Activated naive CD4-positive, alpha-beta T cell treated with anti-CD3 and anti-CD28 coated beads, Interleukin-2, amount 50 U/mL, for 72 hours (primary cell): ENCODE measurements around the gene RHOF. TPM values are rescaled to one million over a fixed set of nuclear protein-coding genes. Genes with fewer than 3 reads are reported as not detected.

Experiments used
- ATAC-seq, 2 donors: fragments of 150-1000 bp; cut with Tn5 transposase; 2 replicates each; pipeline ENCODE4 v1.10.0; 2021; ENCODE audit warnings: mild to moderate bottlenecking in 2 of 2, moderate library complexity in 2 of 2
- DNase-seq, 2 donors: peaks; one replicate each; pipeline ENCODE4 v3.0.0; 2021 to 2022; ENCODE audit warnings: low spot score in 2 of 2
- H3K27ac Mint-ChIP-seq, 2 donors: one replicate each; pipeline ENCODE4 v1.8.0; 2022; ENCODE audit warnings: mild to moderate bottlenecking in 2 of 2, mixed read lengths in 2 of 2
- H3K36me3 Mint-ChIP-seq, 2 donors: one replicate each; pipeline ENCODE4 v1.8.0; 2022; ENCODE audit warnings: mixed read lengths in 2 of 2
- H3K9me3 Mint-ChIP-seq, 2 donors: one replicate each; pipeline ENCODE4 v1.8.0; 2022; ENCODE audit warnings: mixed read lengths in 2 of 2
- total RNA-seq, 2 donors: library from RNA; stranded (reverse); gene quantifications; one replicate each; pipeline ENCODE4 v1.2.3, GENCODE V29; 2022

The RHOF gene
- total RNA-seq, 2 donors from 2014 or later: 95.3 to 96.2 TPM

DNA sequence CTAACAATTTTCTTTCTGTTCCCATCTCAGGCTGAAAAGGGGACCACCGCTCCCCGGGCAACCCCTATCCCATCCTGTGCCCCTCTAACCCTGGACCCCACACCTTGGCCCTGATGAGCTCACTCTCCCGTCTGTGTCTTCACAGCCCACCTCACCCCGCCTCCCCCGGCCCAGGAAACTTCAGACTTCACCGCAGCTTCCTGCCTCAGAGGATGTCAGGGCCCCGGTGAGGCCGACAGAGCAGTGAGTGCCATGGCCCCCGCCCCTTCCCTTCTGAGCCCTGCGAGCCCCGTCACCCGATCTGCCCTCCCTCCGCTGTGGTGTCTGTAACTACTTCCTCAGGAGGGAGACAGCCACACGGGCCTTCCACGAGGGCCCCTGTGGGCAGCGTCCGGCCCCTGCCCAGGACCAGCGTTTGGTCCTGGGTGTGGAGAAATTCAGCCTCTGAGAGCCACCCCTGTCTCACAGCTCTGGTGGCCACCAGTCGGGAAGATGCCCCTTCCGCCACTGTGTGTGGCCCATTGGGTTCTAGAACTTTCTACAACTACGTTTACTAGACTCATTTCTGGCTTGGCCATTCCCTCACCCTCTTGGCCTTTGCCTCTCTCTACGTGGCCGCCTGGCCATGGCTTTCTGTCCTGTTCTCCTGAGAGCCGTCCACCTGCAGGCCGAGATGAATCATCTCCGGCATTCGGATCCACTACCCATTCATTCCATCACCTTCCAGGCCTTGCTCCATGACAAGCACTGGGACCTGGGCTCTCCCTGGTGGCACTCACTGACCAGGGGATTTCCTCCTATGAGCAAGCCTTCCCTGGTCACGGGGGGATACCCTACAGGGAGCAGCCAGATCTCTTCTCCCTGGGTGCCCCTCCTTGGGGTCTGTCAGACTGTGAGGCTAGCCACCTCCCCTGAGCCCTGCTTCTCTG is 3.4 kb downstream of the RHOF start:
- Mint-ChIP-seq H3K27ac (peak overlapping the region; percentile 94 to 97), H3K36me3 (peaks cover 24 to 43% of the 10 kb centered on the region in 2 donors), H3K9me3 (no peaks in the 10 kb centered on the region)
- peak; percentile 57 to 59 for ATAC-seq
- peak; percentile 86 to 90 for DNase-seq

DNA sequence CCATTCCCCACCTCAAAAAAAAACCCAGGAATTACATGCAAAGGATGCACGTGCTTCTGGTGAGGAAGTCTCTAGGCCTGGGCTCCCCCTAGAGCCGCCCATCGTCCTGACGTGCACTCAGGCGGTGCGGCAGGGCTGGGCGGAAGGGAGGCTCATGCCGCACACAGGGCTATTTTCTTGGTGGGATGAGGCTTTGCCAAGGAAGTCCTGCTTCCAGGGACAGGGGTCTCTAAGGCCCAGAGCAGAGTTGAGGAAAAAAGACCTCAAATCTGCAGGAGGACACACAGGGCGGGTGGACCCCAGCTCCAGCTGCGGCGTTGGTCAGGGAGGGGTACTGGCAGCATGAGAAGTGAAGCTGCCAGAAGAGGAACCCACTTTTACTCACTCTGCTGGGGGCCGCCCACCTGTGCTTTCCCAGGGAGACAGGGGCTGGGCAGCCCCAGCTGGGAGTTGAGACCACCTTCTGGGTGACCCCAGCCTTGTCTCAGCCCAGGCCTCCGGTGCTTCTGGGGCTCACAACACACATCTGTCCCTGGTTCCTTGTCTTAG is 4.2 kb downstream of the RHOF start:
- Mint-ChIP-seq H3K9me3 (no peaks in the 10 kb centered on the region), H3K27ac (peak overlapping the region; percentile 94 to 97), H3K36me3 (peaks cover 24 to 43% of the 10 kb centered on the region in 2 donors)
- DNase-seq (no peak), ATAC-seq (no peak)

DNA sequence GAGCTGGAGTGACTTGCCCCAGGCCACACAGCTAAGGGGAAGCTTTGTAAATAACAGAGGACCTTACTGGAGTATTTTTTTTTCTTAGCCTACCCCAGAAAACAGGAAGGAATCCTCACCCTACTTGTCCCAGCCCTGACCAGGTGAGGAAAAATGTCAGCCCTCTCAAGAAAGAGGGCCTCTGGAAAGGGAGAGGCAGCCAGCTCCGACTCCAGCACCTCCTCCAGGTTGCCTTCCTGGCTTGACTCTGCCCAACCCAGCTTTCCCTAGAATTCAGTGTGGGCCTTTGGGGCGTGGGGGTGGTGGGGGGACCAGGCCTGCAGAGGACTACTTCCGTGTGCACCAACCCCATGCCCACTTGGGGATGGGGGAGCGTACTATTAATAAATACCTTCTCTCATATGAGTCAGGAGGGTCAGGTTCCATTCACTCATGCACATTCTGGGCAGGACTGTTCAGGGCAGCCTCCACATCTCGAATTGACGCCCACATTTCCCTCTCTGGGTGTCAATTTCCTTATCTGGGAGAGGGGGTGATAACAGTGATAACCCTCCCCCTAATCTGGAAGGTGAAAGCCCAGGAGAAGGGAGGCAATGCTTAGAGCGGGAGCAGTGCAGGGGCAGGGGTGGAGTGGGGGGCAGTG is 5.2 kb downstream of the RHOF start:
- DNase-seq: no peak
- no peak for ATAC-seq
- Mint-ChIP-seq H3K9me3 (no peaks in the 10 kb centered on the region), H3K27ac (peak overlapping the region; percentile 60 to 97), H3K36me3 (peaks cover 29 to 49% of the 10 kb centered on the region in 2 donors)

DNA sequence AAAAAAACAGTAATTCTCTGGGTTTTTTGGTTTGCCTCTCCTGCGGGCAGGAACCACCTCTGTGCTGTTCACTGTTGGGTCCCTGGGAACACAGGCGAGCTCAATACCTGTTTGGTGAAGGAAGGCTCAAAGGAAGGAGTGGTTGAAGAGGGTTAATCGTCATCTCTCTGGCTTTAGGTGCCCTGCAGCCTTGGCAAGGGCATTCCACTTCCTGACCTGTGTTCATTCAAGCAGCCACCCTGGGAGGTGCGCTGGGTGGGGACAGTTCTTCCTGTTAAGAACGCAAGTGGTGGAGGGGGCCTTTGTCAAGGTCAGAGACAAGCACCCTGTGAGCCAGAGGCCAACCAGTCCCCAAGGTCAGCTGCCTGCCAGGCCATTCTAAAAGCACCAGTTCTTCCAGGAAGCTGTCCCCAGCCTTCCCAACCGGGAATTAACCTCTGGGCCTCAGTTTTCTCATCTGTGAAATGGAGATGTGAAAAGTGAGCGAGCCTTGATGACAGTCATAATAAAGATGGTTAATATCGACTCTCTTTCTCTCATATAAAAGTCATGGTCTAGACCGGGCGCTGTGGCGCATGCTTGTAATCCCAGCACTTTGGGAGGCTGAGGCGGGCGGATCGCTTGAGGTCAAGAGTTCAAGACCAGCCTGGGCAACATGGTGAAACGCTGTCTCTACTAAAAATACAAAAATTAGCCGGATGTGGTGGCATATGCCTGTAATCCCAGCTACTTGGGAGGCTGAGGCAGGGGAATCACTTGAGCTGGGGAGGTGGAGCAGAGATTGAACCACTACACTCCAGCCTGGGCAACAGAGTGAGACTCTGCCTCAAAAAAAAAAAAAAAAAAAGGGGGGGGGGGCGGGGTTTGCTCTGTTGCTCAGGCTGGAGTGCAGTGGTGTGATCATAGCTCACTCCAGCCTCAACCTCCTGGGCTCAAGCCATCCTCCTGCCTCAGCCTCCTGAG is 6.1 kb downstream of the RHOF start:
- no peak for ATAC-seq

DNA sequence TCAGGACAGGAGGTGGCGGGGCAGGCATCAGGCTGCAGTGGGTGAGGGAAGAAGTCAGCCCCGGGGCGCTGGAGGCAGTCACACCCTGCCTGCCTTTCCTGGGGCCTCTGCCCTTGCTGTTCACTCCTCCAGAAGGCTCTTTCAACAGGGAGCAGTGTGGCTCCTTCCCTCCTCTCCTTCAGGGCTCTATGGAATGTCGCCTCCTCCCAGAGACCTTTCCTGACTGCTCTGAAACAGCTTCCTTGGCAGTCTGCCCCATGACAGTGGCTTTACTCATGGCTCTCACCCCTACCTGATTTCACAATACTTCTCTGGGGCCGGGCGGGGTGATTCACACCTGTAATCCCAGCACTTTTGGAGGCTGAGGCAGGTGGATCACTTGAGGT is 7.1 kb downstream of the RHOF start:
- Mint-ChIP-seq H3K27ac (peak overlapping the region; percentile 86 to 97), H3K36me3 (peaks cover 16 to 40% of the 10 kb centered on the region in 2 donors), H3K9me3 (no peaks in the 10 kb centered on the region)
- no peak for ATAC-seq
- DNase-seq: peak in 1 of 2 donors; percentile 76

More for the DNA sequence above, 6.1 kb downstream of the RHOF start:
- Mint-ChIP-seq H3K27ac (peak overlapping the region; percentile 87 to 97), H3K36me3 (peaks cover 24 to 46% of the 10 kb centered on the region in 2 donors), H3K9me3 (no peaks in the 10 kb centered on the region)
- DNase-seq: no peak

DNA sequence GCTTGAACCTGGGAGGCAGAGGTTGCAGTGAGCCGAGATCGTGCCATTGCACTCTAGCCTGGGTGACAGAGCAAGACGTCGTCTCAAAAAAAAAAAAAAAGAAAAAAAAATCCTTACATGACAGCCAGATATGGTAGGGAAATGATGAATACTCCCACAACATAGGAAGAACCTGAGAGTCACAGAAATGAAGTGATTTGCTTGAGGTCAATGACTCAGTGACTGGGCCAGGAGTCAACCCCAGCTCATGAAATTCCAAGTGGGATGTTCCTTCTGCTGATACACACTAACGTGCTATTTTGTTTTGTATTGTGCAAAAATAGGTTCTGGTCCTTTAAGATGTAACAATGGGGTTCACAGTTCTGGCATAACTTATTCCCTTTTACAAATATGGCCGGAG is 9.0 kb downstream of the RHOF start:
- peak overlapping the region; percentile 90 to 91 for H3K27ac Mint-ChIP-seq
- ATAC-seq (peak; percentile 40 to 50), DNase-seq (no peak)
- H3K9me3 Mint-ChIP-seq: no peaks in the 10 kb centered on the region
- peaks cover 5 to 27% of the 10 kb centered on the region in 2 donors for H3K36me3 Mint-ChIP-seq

DNA sequence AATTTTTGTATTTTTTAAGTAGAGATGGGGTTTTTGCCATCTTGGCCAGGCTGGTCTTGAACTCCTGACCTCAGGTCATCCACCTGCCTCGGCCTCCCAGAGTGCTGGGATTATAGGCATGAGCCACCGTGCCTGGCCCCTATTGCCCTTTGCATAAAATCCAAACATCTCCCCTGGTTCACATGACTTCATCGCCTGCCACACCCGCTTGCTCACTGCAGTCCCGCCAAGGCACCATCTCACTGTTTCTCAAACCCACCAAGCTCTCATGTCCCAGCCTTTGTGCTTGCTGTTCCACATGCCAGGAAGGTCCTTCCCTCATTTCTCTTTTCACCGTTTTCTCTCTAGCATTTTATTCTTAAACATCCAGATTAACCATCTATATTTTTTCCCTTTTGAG is 9.7 kb downstream of the RHOF start:
- Mint-ChIP-seq H3K9me3 (no peaks in the 10 kb centered on the region), H3K36me3 (peaks cover 5 to 27% of the 10 kb centered on the region in 2 donors), H3K27ac (peak overlapping the region; percentile 90 to 91)
- DNase-seq: no peak
- ATAC-seq: no peak

DNA sequence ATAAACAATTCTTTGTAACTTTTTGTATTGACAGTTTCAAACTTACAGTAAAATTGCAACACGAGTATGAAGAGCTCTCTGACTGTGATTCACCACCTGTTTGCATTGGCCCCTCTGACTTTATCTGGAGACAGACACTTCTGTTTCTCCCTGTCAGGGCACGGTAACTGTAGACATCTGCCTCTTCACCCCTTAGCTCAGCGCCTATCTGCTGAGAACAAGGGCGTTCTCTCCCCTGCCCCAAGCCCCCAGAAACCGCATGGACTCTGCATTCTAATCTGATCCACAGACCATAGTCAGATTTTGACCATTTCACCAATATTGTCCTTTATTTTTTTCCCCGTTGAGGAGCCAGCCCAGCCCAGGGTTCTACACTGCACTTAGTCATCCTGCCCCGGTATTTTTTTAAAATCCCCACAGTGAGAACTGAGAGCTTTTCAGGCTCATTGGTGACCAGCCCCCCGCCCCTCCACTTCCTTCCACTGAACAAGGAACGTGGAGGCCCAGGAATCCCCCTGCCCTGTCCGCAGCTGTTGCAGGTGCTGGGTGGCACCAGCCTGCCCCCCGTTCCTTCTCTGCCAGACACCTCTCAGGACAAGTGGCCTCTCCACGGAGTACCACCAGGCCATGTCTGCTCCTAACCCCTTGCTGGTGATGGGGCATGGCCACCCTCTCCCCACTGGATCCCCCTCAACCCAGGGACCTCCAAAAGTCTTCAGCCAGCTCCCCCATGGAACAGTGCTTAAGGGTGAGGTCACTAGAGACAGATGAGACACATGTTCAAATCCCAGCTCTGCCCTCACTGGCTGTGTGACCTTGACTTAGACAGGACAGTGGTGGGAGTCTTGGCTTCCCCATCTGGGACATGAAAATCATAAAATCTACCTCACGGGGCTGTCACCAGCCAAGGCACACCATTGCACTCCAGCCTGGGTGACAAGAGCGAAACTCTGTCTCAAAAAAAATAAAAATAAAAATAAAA is 11.2 kb downstream of the RHOF start:
- no peak for DNase-seq
- peaks cover 5 to 22% of the 10 kb centered on the region in 2 donors for H3K36me3 Mint-ChIP-seq
- no peaks in the 10 kb centered on the region for H3K9me3 Mint-ChIP-seq
- peak overlapping the region; percentile 90 to 95 for H3K27ac Mint-ChIP-seq
- ATAC-seq: peak; percentile 76 to 79

DNA sequence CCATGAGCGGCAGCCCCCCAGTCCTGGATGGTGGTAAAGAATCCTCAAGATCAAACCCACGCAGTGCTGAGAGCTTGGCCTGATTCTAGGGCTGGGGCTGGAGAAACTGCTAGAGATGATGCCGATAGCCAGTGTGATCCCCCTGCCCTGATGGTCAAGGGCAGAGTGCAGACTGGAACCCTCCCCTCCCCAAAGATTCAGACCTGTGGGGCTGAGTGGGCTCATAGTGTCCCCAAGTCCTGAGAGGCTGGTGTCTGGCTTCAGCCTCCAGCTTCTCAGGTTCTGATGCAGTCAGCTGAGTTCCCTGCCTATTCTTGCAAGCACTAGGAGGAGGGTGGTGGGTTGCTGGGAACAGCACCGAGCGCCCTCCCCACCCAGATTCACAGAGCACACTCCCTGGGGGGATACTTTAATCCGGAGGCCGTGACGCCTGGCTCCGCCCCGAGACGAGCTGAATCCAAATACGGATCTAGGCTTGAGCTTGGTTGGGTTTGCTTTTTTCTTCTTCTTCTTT is 11.9 kb downstream of the RHOF start:
- peaks cover 5 to 15% of the 10 kb centered on the region in 2 donors for H3K36me3 Mint-ChIP-seq

DNA sequence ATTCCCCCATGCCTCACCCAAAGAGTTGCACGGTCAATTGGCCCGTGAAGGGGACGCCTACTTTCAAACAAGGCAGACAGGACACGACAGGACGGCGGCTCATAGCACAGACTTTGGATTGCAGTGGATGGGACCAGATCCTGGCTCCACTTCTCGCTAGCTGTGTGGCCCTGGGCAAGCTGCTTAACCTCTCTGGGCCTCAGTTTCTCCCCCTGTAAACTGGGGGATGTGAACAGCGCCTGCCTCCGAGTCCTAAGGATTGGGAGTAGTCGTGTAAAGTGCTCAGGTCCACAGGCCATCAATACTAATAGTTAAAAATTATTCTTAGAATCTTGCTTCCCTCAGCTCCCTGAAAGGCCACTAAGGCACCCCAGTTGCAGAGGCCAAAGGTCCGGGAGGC is 13.1 kb downstream of the RHOF start:
- Mint-ChIP-seq H3K27ac (peak overlapping the region; percentile 65 to 90), H3K9me3 (no peaks in the 10 kb centered on the region), H3K36me3 (peaks cover 5 to 7% of the 10 kb centered on the region in 2 donors)
- ATAC-seq: no peak
- no peak for DNase-seq

More for the DNA sequence above, 11.9 kb downstream of the RHOF start:
- no peaks in the 10 kb centered on the region for H3K9me3 Mint-ChIP-seq
- ATAC-seq (peak in 1 of 2 donors; percentile 21), DNase-seq (no peak)
- peak overlapping the region; percentile 90 to 95 for H3K27ac Mint-ChIP-seq

DNA sequence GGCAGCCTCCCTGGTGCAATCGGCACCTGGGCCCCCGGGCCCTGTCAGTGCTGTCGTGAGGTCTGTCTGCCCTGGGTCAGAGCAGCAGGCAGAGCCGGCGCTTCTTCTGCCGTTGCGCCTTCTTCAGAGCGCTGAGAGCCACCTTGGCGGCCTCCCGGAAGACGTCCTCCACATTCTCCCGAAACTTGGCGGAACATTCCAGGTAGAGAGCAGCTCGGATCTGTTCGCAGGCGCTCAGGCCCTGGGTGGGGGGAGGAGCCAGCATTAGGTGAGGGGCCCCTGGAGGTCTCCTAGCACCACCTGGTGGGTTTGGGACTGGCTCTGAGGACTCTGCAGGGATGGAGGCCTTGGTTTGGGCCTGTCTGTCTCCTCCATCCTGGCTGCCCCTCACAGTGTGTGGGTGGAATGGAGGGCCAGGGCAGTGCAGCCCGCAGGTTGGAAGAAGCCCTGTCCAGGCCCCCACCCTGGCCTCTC is 14.0 kb downstream of the RHOF start:
- H3K36me3 Mint-ChIP-seq: peaks cover 5 to 7% of the 10 kb centered on the region in 2 donors
- ATAC-seq (no peak), DNase-seq (no peak)
- H3K27ac Mint-ChIP-seq: peak overlapping the region; percentile 38 to 90
- H3K9me3 Mint-ChIP-seq: no peaks in the 10 kb centered on the region

DNA sequence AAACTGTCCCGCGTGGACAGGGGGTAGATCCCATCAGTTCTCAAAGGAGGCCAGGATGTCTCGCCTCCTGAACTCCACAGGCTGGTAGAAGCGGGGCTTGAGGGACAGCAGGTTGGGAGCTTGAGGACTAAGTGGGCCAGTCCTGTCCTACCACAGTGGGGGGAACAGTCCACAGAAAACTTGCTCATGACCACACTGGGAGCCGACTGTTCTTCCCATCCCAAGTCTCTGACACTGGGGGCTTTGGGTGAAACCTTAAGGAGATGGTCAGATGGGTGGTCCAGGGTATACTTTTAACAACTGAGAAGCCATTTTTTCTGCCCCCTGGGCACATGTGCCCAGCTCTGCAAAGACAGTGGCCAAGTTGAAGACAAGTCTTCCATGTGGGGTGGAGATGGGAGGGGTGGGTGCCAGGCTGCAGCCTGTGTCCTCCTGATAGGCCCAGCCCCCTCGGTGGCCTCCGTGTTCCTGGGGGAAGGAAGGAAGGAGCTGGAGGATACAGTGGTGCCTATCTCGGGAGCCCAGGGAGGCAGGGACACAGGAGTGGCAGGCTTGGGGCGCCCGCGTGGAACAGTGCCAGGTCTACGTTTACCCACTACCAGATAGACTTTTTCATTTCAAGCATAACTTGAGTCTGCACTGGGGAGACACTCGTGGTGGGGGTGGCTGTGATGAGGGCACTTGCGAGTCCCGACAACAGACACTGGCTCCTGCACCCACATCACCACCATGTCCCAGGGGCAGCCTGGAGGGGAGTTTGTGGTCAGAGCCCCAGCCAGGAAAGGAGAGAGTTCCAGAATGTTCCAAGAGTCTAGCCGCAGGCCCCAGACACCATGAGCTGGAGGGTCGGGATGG is 14.7 kb downstream of the RHOF start:
- H3K27ac Mint-ChIP-seq: peak overlapping the region; percentile 38 to 90
- H3K9me3 Mint-ChIP-seq: no peaks in the 10 kb centered on the region
- no peak for ATAC-seq
- peaks cover 1 to 2% of the 10 kb centered on the region in 2 donors for H3K36me3 Mint-ChIP-seq
- no peak for DNase-seq

DNA sequence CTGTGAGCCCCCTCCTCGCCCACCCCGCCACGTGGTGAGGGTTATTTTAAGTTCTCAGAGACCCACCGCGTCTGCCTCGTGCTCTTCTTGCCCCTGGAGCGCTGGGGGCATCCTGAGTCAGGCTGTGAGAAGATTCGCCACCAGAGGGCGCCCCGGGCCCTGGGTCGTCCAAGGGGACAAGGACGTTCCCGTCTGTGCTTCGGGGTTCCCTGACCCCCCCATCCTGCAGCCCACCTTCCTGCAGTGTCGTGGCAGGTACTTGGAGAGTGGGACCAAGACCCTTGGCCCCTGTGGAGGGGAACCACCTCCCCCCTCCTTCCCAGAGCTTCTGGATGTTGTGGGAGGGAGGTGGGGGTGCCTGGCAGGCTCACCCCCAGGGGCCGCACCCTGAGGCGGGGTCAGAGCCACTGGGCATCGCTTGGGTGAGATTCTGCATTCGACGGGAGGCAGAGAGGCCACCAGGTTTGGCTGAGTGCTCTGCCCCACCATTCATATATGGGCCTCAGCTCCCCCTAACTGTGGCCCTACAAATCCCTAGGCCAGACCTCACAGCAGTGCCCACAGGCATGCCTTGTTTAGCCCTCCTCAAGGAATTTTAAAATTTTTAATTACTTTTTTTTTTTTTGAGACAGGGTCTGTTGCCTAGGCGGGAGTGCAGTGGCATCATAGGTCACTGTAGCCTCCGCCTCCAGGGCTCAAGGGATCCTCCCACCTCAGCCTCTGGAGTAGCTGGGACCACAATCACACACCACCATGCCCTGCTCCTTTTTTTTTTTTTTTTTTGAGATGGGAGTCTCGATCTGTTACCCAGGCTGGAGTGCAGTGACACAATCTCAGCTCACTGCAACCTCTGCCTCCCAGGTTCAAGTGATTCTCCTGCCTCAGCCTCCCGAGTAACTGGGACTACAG is 17.0 kb downstream of the RHOF start:
- Mint-ChIP-seq H3K36me3 (no peaks in the 10 kb centered on the region), H3K27ac (peak overlapping the region; percentile 31 to 73), H3K9me3 (no peaks in the 10 kb centered on the region)
- DNase-seq (peak; percentile 81 to 96), ATAC-seq (peak; percentile 72 to 73)
